Activated CD4-positive, alpha-beta T cell treated with anti-CD3 and anti-CD28 coated beads for 48 hours (primary cell): Measurements from ENCODE around the gene EPHX1.
"Not testable (repeated sequence)": the region's sequence is repeated elsewhere in the genome, so short reads cannot be mapped to it uniquely, and the experiment has no call there.

ENCODE experiments used
- DNase-seq: peaks from one replicate; pipeline ENCODE4 v3.0.0-alpha.2; 2020

Gene EPHX1

GRCh38 chr1:225777583-225778336, 32.2 kb upstream of the EPHX1 start, which contains the start of gene SRP9:
SRP9 (plus strand) TSS chr1:225777826; CDS start chr1:225777941, 115 bp downstream.
- DNase-seq, result peak; percentile 99

DNA sequence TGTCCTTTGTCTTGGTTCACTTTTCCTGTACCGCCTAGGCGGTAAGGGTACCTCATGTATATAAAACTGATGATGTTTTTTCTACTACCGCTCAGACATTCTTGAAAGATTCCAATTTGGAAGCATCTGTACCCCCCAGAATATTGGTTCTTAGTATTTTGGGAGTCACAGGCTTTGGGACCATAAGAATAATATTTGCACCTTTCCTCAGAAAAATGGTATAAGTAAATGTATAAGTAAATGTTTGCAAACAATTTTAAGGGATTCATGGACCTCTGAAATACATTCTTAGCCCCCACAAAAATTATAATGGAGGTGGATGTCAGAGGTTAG, 31.6 kb upstream of the EPHX1 start:
- DNase-seq, result no peak

DNA sequence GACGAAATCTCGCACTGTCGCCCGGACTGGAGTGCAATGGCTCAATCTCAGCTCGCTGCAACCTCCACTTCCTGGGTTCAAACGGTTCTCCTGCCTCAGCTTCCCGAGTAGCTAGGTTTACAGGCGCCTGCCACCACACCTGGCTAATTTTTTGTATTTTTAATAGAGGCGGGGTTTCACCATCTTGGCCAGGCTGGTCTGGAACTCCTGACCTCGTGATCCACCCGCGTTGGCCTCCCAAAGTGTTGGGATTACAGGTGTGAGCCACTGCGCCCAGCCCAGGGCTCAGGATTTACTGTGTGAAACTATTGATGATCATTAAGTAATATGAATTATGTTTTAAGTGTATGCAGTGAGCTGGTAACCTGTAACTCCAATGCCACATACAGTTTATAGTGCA, 30.8 kb upstream of the EPHX1 start:
- not testable (repeated sequence) for DNase-seq

DNA sequence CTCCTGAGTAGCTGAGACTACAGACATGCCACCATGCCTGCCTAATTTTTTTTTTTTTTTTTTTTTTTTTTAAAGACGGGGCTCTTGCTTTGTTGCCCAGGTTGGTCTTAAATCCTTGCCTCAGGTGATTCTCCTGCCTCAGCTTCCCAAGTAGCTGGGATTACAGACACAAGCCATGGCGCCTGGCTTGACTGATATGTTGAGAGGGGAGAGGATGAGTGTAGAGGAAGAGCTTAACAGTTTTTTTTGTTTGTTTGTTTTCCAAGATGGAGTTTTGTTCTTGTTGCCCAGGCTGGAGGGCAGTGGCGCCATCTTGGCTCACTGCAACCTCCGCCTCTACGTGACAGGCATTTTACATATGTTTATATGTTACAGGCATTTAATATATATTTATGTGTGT, 29.8 kb upstream of the EPHX1 start:
- DNase-seq, result no peak

GRCh38 chr1:225780630-225781029, 29.3 kb upstream of the EPHX1 start:
- no peak for DNase-seq

- DNase-seq, result not testable (repeated sequence)
Observed at GRCh38 chr1:225789142-225789541, 20.8 kb upstream of the EPHX1 start.

DNA sequence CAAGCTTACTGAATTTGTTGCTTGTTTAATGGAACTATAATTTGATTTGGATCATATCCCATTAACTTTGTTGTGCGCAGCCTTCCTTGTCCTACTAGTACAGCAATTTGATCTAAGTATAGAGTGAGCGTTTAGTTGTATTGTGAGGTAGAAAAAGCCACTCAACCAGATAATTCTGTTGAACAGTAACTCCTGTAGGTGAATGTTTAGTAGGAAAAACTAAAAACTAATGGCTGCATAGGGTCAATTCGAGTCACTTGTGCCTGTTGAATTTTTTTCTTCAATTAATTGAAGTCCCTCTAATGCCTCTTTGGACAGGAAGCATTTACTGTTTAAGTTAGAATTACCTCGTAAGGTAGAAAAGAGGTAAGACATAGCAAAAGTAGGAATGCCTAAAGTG, 15.0 kb upstream of the EPHX1 start:
- no peak for DNase-seq

DNA sequence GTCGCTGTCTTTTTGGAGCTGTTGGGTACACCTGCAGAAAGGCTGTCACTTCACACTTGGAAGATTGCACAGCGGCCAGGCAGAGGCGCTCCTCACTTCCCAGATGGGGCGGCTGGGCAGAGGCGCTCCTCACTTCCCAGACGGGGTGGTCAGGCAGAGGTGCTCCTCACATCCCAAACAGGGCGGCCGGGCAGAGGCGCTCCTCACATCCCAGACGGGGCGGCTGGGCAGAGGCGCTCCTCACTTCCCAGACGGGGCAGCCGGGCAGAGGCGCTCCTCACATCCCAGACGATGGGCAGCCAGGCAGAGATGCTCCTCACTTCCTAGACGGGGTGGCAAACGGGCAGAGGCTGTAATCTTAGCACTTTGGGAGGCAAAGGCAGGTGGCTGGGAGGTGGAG, 13.8 kb upstream of the EPHX1 start:
- DNase-seq, result not testable (repeated sequence)

DNA sequence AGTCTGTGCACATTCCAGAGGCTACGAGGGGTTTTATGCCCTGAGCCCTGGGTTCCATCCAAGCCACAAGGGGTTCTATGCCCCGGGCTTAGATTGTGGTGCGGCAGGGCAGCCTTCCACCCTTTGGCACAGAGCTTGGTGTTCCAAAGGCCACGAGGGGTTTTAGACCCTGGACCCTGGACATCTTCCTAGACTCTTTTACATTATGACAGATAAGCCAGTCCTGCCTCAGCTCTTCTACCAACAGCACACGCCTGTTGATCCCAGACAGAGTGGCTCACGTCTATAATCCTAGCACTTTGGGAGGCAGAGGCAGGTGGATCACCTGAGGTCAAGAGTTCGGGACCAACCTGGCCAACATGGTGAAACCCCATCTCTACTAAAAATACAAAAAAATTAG, 8.8 kb upstream of the EPHX1 start:
- not testable (repeated sequence) for DNase-seq

GRCh38 chr1:225806249-225806648, 3.7 kb upstream of the EPHX1 start:
- DNase-seq, result no peak

DNA sequence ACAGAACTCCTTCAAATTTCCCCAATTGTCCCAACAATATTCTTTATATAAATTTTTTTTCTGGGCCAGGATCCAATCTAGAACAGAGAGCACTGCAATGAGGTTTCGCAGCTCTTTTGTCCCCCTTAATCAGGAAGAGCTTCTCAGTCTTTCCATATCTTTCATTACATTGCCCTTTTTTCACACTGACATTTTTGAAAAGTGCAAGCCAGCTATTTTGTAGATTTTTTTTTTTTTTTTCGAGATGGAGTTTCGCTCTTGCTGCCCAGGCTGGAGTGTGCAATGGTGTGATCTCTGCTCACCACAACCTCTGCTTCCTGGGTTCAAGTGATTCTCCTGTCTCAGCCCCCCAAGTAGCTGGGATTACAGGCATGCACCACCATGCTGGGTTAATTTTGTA, 3.2 kb upstream of the EPHX1 start:
- not testable (repeated sequence) for DNase-seq

DNA sequence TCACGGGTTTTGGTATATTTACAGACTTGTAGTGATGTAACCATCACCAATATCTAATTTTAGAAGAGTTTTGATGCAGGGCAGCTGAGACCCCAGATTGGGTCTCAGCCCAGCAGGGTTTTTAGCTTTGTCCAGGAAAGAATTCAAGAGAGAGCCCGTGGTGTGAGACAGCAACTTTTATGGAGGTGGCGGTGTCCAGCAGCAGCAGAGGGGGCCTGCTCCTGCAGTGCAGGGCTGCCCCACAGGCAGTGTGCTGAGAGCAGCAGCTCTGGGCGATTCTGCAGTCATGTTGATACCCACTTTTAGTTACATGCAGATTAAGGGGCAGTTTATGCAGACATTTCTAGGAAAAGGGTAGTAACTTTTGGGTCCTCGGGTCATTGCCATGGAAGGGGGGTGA, 1.8 kb upstream of the EPHX1 start:
- DNase-seq, result no peak

DNA sequence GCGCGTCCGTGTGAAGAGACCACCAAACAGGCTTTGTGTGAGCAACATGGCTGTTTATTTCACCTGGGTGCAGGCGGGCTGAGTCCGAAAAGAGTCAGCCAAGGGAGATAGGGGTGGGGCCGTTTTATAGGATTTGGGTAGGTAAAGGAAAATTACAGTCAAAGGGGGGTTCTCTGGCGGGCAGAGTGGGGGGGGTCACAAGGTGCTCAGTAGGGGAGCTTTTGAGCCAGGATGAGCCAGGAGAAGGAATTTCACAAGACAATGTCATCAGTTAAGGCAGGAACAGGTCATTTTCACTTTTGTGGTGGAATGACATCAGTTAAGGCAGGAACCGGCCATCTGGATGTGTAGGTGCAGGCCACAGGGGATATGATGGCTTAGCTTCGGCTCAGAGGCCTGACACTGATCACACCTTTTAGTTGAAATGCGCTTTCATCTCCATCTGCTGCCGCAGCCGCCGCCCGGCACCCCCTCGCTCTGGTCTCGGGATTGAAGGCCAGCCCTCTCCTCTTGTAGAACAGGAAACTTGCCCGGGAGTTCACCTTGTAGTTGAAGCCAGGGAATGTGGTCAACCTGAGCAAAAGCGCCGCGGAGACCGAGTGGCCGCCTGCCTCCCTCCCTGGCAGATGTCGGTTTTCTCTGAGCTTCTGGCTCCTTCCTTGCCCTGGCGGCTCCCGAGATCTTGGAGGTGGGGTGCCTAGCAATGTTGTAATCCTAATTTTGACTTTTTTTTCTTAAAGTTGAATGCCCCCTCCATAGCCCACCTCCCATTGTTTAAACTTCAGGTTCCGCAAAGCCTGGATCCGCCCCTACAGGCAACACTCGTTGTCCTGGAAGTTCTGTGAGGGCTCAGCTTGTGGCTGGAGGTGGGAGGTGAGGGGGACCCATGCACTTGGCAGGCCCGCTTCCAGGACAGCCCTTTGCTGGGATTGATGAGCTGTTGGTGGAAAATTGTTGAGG, 935 bp downstream of the EPHX1 start:
- DNase-seq, result not testable (repeated sequence)

- no peak for DNase-seq
Observed at GRCh38 chr1:225811622-225812487, 1.9 kb downstream of the EPHX1 start.

DNA sequence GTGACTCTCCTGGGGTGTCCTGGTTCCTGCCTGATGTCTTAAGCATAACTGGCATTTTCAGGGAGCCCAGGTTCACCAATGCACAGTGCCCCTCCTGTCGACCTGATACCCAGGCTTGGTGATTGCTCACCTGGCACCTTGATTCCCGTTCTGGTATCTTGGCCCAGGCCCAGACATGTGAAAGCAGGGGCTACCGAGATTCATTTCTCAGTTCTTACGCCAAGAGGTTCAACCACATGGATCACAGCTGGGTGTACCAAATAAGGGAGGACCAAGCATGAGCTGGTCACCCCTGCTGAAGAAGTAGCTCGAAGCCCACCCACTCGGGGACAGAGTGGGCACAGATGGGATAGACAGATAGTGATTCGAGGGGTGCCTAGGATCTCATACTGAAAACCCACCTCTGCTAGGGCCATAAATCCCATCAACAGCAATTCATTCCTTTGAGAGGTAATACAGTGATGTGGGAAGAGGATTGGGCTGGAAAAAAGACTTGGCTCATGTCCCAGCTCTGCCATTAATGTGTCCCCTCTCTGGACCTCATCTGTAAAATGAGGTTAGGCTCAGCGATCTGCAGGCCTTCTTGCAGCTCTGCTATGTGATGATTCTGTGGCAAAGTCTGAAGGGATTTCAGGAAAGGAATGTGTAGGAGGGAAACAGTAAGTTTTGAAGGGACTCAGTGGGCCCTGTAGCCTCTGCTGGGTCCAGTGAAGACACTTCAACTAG, 2.7 kb downstream of the EPHX1 start:
- no peak for DNase-seq

DNA sequence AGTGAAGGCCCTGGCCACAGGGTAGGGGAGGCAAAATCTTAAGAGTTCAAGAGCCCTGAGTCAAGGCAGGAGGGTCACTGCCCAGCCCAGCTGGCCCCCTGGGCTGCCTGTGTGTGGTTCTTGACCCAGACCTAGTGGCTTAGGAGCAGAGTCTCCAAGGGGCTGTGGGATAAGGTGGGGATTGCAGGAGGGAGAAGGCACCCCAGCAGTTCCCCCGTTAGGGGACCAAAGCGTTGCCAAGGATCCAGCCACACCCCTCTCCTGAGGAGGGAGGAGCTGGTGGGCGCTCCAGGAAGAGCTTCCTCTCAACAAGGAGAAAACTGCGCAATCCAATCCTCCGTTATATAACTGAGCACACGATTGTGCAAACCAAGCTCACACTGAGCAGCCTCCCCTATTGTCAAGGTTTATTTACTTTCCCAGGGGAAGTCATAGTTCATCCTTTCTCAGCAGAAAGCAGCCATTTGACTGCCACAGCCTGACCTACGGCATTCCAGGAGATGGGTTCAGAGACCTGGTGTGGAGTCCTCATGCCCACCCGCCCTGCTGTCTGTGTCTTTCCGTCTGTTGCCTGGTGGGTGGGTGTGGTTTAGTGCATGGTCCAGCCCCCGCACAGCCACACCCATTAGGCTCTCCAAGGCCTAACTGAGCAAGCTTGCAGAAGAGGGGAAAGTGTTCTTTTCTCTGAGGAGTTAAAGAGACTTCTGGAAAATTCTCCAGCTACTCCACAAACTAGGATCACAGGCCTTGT, 3.5 kb downstream of the EPHX1 start:
- DNase-seq, result no peak

DNA sequence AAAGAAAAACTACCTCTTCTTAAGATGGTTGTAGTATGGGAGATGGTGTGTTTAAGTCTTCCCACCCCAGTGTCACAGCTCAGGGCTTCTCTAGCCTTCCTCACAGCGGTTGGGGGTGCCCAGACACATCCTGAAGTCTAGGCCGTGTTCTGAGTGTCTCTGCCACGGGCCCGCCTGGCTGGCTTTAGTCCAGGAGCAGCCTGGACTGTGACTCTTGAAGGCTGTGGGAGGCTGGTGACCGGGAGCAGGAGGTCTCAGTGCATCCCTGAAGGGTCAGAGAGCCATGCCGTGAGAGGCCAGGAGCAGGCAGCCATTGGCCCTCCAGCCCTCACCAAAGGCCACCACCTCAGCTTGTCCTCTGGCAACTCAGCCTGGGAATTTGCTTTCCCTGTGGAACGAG, 4.5 kb downstream of the EPHX1 start:
- no peak for DNase-seq

DNA sequence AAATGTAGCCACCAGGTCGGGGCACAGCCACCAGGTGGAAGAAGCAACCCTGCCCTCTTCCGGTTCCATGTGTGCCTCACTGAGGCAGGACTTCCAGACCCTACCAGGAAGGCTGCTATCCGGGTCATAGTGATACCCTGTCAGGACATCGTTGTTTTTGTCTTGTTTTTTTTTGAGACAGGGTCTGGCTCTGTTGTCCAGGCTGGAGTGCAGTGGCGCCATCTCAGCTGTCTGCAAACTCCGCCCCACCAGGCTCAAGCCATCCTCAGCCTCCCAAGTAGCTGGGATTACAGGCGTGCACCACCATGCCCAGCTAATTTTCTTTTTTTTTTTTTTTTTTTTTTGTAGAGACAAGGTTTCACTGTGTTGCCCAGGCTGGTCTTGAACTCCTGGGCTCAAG, 5.2 kb downstream of the EPHX1 start:
- DNase-seq, result not testable (repeated sequence)

GRCh38 chr1:225815526-225816178, 5.7 kb downstream of the EPHX1 start:
- DNase-seq, result no peak

- DNase-seq, result no peak
Observed at GRCh38 chr1:225816643-225817538, 7.0 kb downstream of the EPHX1 start.
